K562 (cell line): ENCODE data around the gene AGBL1. TPM values are rescaled to one million over a fixed set of nuclear protein-coding genes. Genes with fewer than 3 reads are reported as not detected.

Experiments used
- ATAC-seq: fragments of 200-7000 bp; cut with Tn5 transposase; 3 replicates; pipeline ENCODE4 v1.9.1; 2020; ENCODE audit warnings: moderate library complexity
- BruUV-seq: library from RNA; stranded (reverse); fragments of 400-500 nt; replicated peaks from 2 replicates; lab custom pipeline; 2021; lab: Mats Ljungman, UMichigan
- CTCF ChIA-PET: fragments of 300-600 bp; formaldehyde crosslinking; extraction: SDS; loops from one replicate; lab custom pipeline; 2021; ENCODE audit warnings: low intra/inter-chr PET ratio; lab: Yijun Ruan, JAX
- POLR2A ChIA-PET: fragments of 300-600, 350-650 bp; sonication (Branson Sonifier 250); formaldehyde crosslinking; extraction: SDS; loops from one replicate; lab custom pipeline; 2021; ENCODE audit warnings: antibody characterized with exemption, inconsistent platforms; lab: Yijun Ruan, JAX
- DNase-seq, 4 experiments: peaks; one replicate each; pipeline versions ENCODE4 v3.0.0 to v3.0.0-alpha.2; 2011 to 2018; ENCODE audit warnings: low spot score in 3 of 4, mixed read lengths in 3 of 4; ENCODE audit errors: extremely low read depth in 1 of 4
- FAIRE-seq: peaks from 2 replicates; lab custom pipeline; 2011; peaks lifted over from hg19 to GRCh38; lab: Jason Lieb, UNC
- H2AFZ ChIP-seq: 2 replicates; pipeline ENCODE4 v1.6.0; 2011; ENCODE audit warnings: low read depth, low read length, control low read depth, inconsistent platforms
- H3K27ac ChIP-seq: fragments of 200-600 bp; 3 replicates; pipeline ENCODE4 v1.8.0; 2011; ENCODE audit warnings: low read depth, mild to moderate bottlenecking, control low read depth, inconsistent platforms, low read length, moderate library complexity, mixed read lengths; ENCODE audit errors: extremely low read depth
- H3K27me3 ChIP-seq, 2 experiments: fragments of 300-600 bp in 1 of 2; 2 replicates in 1 of 2; 3 replicates in 1 of 2; pipeline versions ENCODE4 v1.6.0 to v1.8.0; 2011; ENCODE audit warnings: inconsistent platforms in 2 of 2, low read length in 2 of 2, mild to moderate bottlenecking in 1 of 2, mixed read lengths in 1 of 2, moderate library complexity in 1 of 2; ENCODE audit not compliant: control insufficient read depth in 2 of 2, insufficient read depth in 2 of 2
- H3K36me3 ChIP-seq: fragments of 300-600 bp; 3 replicates; pipeline ENCODE4 v1.8.0; 2011; ENCODE audit warnings: mild to moderate bottlenecking, low read length, inconsistent platforms; ENCODE audit not compliant: control insufficient read depth, insufficient read depth
- H3K4me1 ChIP-seq, 2 experiments: fragments of 200-600 bp in 1 of 2; replicated peaks in 1 of 2; 2 replicates in 1 of 2; 3 replicates in 1 of 2; pipeline versions ENCODE4 v1.5.1 to v1.8.0; 2011; ENCODE audit warnings: inconsistent platforms in 2 of 2, low read length in 2 of 2, mild to moderate bottlenecking in 1 of 2, mixed read lengths in 1 of 2, moderate library complexity in 1 of 2; ENCODE audit not compliant: control insufficient read depth in 2 of 2, insufficient read depth in 2 of 2
- H3K4me2 ChIP-seq: 2 replicates; pipeline ENCODE4 v1.6.1; 2011; ENCODE audit warnings: low read length, control low read depth, inconsistent platforms, mixed read lengths; ENCODE audit not compliant: insufficient read depth
- H3K4me3 ChIP-seq: fragments of 200-600 bp; sonication (generic), shearing (Covaris generic); 2 replicates; pipeline ENCODE4 v1.5.1; 2016; ENCODE audit warnings: control low read depth, inconsistent platforms
- H3K79me2 ChIP-seq: fragments of 200-600 bp; 3 replicates; pipeline ENCODE4 v1.8.0; 2011; ENCODE audit warnings: low read length, inconsistent platforms; ENCODE audit not compliant: control insufficient read depth, insufficient read depth
- H3K9ac ChIP-seq, 2 experiments: 2 replicates each; pipeline versions ENCODE4 v1.6.0 to v1.6.1; 2011; ENCODE audit warnings: low read depth in 2 of 2, low read length in 2 of 2, control low read depth in 1 of 2, inconsistent platforms in 1 of 2, mild to moderate bottlenecking in 1 of 2, mixed read lengths in 1 of 2; ENCODE audit not compliant: insufficient read depth in 1 of 2
- H3K9me1 ChIP-seq: one replicate; pipeline ENCODE4 v1.6.0; 2011; ENCODE audit warnings: inconsistent platforms, mild to moderate bottlenecking, low read length, moderate library complexity; ENCODE audit not compliant: control insufficient read depth, insufficient read depth
- H3K9me3 ChIP-seq: replicated peaks from 2 replicates; pipeline ENCODE4 v1.5.1; 2011; ENCODE audit warnings: low read depth, low read length, inconsistent platforms; ENCODE audit not compliant: control insufficient read depth, insufficient read depth
- H4K20me1 ChIP-seq: replicated peaks from 2 replicates; pipeline ENCODE4 v1.6.1; 2011; ENCODE audit warnings: low read length, inconsistent platforms, mixed read lengths; ENCODE audit not compliant: control insufficient read depth, insufficient read depth
- CCNT2 ChIP-seq: IDR thresholded peaks from 2 replicates; pipeline ENCODE4 v1.6.1; 2011; ENCODE audit warnings: borderline replicate concordance, low read depth, mild to moderate bottlenecking, moderate library complexity, mixed read lengths, low read length; ENCODE audit not compliant: insufficient read length; ENCODE audit errors: extremely low read depth
- JUN ChIP-seq, 2 experiments: sonication (generic) in 1 of 2; formaldehyde crosslinking in 1 of 2; IDR thresholded peaks; 2 replicates each; pipeline versions ENCODE4 v1.6.1 to v1.8.0; 2012 to 2022; ENCODE audit warnings: borderline replicate concordance in 2 of 2, mild to moderate bottlenecking in 2 of 2, improper control_type of control experiment in 1 of 2, low read depth in 1 of 2, low read length in 1 of 2, missing genetic modification reagents in 1 of 2
- NR4A1 ChIP-seq, 2 experiments: fragments of 250-450 bp in 1 of 2; fragments of 450-650 bp in 1 of 2; sonication (Bioruptor Pico) in 1 of 2; IDR thresholded peaks; 2 replicates each; pipeline versions ENCODE4 v1.4.0 to v1.6.1; 2016 to 2020; ENCODE audit warnings: mild to moderate bottlenecking in 2 of 2, missing compliant biosample characterization in 1 of 2, missing genetic modification characterization in 1 of 2, moderate library complexity in 1 of 2
- SAFB ChIP-seq: fragments of 200-400 bp; formaldehyde crosslinking; IDR thresholded peaks from 2 replicates; pipeline ENCODE4 v1.6.1; 2017; ENCODE audit warnings: low read depth, low read length, borderline replicate concordance
- ZNF347 ChIP-seq: fragments of 450-650 bp; formaldehyde crosslinking; IDR thresholded peaks from 2 replicates; pipeline ENCODE4 v1.4.0; 2020; ENCODE audit warnings: low read depth, mild to moderate bottlenecking, moderate library complexity
- ZNF408 ChIP-seq: fragments of 250-450 bp; sonication (Bioruptor Pico); IDR thresholded peaks from 2 replicates; pipeline ENCODE4 v1.4.0; 2020; ENCODE audit warnings: low read depth, mild to moderate bottlenecking, moderate library complexity
- WGBS: fragments of 100-300 bp; shearing (Covaris generic); methylation state at CpG from one replicate; pipeline ENCODE4 v1.1.6; 2016; ENCODE audit warnings: low coverage, mixed read lengths; ENCODE audit not compliant: insufficient coverage; ENCODE audit errors: missing lambda C conversion rate; 5-methylcytosine and 5-hydroxymethylcytosine counted together
- in situ Hi-C: fragments of 300-500 bp; cut with MboI; formaldehyde crosslinking; loops from 4 replicates; pipeline ENCODE4 v1.15.0; 2018; ENCODE audit warnings: inconsistent platforms, mixed read lengths
- intact Hi-C: fragments of 100-400 bp; cut with micrococcal nuclease; formaldehyde crosslinking; loops from 2 replicates; pipeline ENCODE4 v1.14.2; 2022
- polyA plus RNA-seq, 8 experiments: library from polyadenylated mRNA; depleted of rRNA in 4 of 8; stranded (reverse) in 5 of 8; unstranded in 3 of 8; fragments of >200 nt; fragmentation: Nextera tagmentation in 2 of 8; fragmentation: Illumina TruSeq in 1 of 8; extraction: Ambion mirVana in 2 of 8; extraction: Trizol in 1 of 8; gene quantifications; 2 replicates each; pipeline versions ENCODE4 v1.2.1 to v1.2.3, GENCODE V29; 2011 to 2014; ENCODE audit warnings: inconsistent platforms in 1 of 8, missing spikeins in 1 of 8
- total RNA-seq, 7 experiments: library from RNA; depleted of rRNA in 6 of 7; stranded (reverse); fragments of >200 nt in 6 of 7; fragmentation: Illumina TruSeq in 2 of 7; extraction: Trizol in 2 of 7; gene quantifications; 2 replicates each; pipeline versions ENCODE4 v1.2.1 to v1.2.3, GENCODE V29; 2011 to 2021; ENCODE audit warnings: low replicate concordance in 1 of 7
- TF ChIP-seq, protein P1 (sequence below): fragments of 250-450 bp; sonication (Bioruptor Pico); IDR thresholded peaks from 2 replicates; pipeline ENCODE4 v1.5.0; 2021
- TF ChIP-seq, protein P2 (sequence below): fragments of 250-450 bp; sonication (Bioruptor Pico); IDR thresholded peaks from 2 replicates; pipeline ENCODE4 v1.4.0; 2020; ENCODE audit warnings: mild to moderate bottlenecking, moderate library complexity

The AGBL1 gene
- total and polyA plus RNA-seq, 9 of the 15 experiments (the other 6 are each of a cell fraction or from before 2014, with no cell fraction given): not detected

DNA sequence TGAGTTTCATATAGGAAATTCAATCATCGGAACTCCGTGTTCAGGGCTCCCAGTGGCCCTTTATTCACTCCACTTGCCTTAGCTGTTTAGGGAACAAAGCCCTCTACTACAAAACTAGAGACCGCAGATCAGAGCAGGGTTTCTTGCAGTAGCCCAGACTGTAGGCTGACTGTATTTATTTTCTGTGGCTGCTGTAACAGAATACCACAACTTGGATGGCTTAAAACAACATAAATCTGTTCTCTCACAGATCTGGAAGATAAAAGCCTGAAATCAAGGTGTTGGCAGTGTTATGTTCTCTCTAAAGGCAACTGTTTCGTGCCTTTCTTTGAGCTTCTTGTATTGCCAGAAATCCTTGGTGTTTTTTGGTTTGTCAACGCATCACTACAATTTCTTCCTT, 479.0 kb downstream of the AGBL1 start:
- no TSS peak for BruUV-seq
- in situ Hi-C loops: no loop called here
- ChIA-PET CTCF (no interaction called here), POLR2A (no interaction called here)
- H3K27me3 ChIP-seq: no peaks in the 10 kb centered on the region
- H3K4me2 ChIP-seq: no peak overlapping the region
- no peak overlapping the region for H3K9ac ChIP-seq
- no peak for ATAC-seq
- H3K36me3 ChIP-seq: no peaks in the 10 kb centered on the region
- WGBS: 0% methylated on average over 4 of the region's 5 CpGs
- H4K20me1 ChIP-seq: no peaks in the 10 kb centered on the region
- H3K9me3 ChIP-seq: no peaks in the 10 kb centered on the region; the same call in 1 of the 2 replicates
- no peak for DNase-seq
- no peak for FAIRE-seq
- no peak overlapping the region for H3K4me3 ChIP-seq
- no peak overlapping the region for H2AFZ ChIP-seq
- no peaks in the 10 kb centered on the region for H3K4me1 ChIP-seq
- intact Hi-C loops: no loop called here
- H3K27ac ChIP-seq: no peak overlapping the region
- no peaks in the 10 kb centered on the region for H3K79me2 ChIP-seq
- no peaks in the 10 kb centered on the region for H3K9me1 ChIP-seq
- TF ChIP-seq JUN (IDR thresholded peaks at IDR 0.05; ENCODE audit: borderline replicate concordance, low read depth, low read length) (no peak), JUN (CRISPR knock-in tag; IDR thresholded peaks at IDR 0.05; ENCODE audit: borderline replicate concordance) (no peak), SAFB (no peak), ZNF347 (no peak), ZNF408 (CRISPR knock-in tag) (no peak), CCNT2 (no peak), NR4A1 (CRISPR knock-in tag; IDR thresholded peaks at IDR 0.05) (no peak), NR4A1 (tag; IDR thresholded peaks at IDR 0.05) (no peak)
- TF ChIP-seq, protein P1, sequence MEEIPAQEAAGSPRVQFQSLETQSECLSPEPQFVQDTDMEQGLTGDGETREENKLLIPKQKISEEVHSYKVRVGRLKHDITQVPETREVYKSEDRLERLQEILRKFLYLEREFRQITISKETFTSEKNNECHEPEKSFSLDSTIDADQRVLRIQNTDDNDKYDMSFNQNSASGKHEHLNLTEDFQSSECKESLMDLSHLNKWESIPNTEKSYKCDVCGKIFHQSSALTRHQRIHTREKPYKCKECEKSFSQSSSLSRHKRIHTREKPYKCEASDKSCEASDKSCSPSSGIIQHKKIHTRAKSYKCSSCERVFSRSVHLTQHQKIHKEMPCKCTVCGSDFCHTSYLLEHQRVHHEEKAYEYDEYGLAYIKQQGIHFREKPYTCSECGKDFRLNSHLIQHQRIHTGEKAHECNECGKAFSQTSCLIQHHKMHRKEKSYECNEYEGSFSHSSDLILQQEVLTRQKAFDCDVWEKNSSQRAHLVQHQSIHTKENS (CRISPR knock-in tag): no peak
- TF ChIP-seq, protein P2, sequence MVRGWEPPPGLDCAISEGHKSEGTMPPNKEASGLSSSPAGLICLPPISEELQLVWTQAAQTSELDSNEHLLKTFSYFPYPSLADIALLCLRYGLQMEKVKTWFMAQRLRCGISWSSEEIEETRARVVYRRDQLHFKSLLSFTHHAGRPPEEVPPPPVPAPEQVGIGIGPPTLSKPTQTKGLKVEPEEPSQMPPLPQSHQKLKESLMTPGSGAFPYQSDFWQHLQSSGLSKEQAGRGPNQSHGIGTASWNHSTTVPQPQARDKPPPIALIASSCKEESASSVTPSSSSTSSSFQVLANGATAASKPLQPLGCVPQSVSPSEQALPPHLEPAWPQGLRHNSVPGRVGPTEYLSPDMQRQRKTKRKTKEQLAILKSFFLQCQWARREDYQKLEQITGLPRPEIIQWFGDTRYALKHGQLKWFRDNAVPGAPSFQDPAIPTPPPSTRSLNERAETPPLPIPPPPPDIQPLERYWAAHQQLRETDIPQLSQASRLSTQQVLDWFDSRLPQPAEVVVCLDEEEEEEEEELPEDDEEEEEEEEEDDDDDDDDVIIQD (CRISPR knock-in tag): no peak
